ENCODE measurements around the gene RAMACL.

RAMACL gene

DNA sequence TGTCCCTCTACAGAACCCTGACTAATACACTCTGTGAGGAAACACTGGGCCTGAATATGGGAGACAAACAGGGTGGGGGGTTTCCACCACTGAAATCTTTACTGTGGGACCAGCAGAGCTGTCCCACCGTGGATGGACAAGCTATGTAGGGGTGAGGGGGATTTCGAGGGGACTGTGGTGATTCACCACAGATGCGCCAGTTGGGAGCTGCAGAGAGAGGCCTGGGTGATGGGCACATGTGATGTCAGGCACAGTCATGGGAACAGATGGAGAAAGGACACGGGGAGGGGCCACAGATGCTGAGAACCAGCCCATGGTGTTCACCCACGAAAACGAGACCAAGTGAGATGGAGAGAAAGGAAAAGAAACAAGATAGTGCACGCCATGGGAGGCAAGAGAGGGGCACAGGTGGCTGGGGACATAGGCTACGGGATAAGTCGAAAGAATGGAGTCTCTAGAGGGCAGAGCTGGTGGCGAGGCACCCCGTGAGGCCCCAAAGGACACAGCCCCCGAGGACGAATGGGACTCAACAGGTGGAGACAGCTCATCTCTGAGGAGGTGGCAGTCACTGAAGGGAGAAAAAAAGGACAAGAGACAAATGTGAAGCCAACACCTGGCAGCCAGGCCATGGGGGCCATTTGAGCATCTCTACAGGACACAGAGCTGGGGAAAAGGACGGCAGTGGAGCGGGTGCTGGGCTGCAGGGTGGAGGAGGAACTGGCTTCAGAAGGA is 10.5 kb upstream of the RAMACL start:
- no peaks in the 10 kb centered on the region for H3K36me3 ChIP-seq (ENCODE audit: control insufficient read depth, insufficient read depth, low read length)
- no peaks in the 10 kb centered on the region for H3K9me3 ChIP-seq (ENCODE audit: control insufficient read depth, insufficient read depth, low read length)
- no peak overlapping the region for H3K4me3 ChIP-seq (ENCODE audit: low read length)
- no CpG with 5 or more reads among the region's 15 CpGs for WGBS (ENCODE audit: insufficient coverage, insufficient read length)
- H3K27me3 ChIP-seq (ENCODE audit: control insufficient read depth, insufficient read depth, low read length), result no peaks in the 10 kb centered on the region
- H3K27ac ChIP-seq (ENCODE audit: low read length), result no peak overlapping the region
- H3K4me1 ChIP-seq (ENCODE audit: control insufficient read depth, insufficient read depth, low read length), result no peaks in the 10 kb centered on the region; the same call in 1 of the 2 replicates
- no peak for DNase-seq (ENCODE audit: low read depth, low spot score)

DNA sequence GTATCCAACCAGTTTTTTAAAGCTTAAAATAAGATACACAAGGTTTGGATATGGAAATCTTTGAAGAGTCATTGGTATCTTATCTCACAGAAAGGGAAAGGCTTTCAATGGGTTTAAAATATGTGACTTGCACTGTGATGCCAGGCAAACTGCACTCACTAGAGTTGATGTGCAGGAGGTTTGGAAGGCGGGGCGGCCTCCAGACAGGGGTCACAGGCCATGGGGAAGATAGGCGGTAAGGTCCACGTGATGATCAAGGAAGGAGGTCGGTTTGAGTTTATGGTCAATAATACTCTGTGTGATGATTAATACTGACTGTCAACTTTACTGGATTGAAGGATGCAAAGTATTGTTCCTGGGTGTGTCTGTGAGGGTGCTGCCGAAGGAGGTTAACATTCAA is 9.5 kb upstream of the RAMACL start:
- no peaks in the 10 kb centered on the region for H3K27me3 ChIP-seq (ENCODE audit: control insufficient read depth, insufficient read depth, low read length)
- no peak overlapping the region for H3K4me3 ChIP-seq (ENCODE audit: low read length)
- H3K27ac ChIP-seq (ENCODE audit: low read length), result no peak overlapping the region
- no peak for DNase-seq (ENCODE audit: low read depth, low spot score)
- H3K4me1 ChIP-seq (ENCODE audit: control insufficient read depth, insufficient read depth, low read length), result no peaks in the 10 kb centered on the region; the same call in 1 of the 2 replicates
- WGBS (ENCODE audit: insufficient coverage, insufficient read length), result no CpG with 5 or more reads among the region's 6 CpGs
- H3K36me3 ChIP-seq (ENCODE audit: control insufficient read depth, insufficient read depth, low read length), result no peaks in the 10 kb centered on the region
- no peaks in the 10 kb centered on the region for H3K9me3 ChIP-seq (ENCODE audit: control insufficient read depth, insufficient read depth, low read length)

DNA sequence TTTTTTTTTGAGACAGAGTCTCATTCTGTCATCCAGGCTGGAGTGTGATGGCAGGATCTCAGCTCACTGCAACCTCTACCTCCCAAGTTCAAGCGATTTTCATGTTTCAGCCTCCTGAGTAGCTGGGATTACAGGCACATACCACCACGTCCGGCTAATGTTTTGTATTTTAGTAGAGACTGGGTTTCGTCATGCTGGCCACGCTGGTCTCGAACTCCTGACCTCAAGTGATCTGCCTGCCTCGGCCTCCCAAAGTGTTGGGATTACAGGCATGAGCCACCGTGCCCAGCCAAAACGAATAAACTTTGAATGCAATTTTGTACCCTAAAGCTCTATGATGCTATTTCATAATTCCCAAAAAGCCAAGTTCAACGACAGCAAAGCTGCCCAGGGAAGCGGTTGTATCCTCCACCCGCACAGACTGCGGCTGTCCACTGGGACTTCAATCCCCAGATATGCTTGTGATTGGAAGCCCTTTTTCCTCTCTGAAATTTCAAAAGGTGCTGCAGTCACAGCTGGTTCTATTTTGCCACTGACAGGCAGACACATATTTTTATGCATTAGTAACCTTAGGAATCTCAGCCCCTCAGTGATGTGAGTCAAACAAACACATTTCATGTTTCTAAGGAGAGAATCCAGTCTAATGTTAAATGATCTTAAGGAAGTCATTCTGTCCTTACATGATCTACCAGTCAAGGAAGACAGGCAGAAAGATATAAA is 8.7 kb upstream of the RAMACL start:
- DNase-seq (ENCODE audit: low read depth, low spot score), result no peak
- Histone ChIP-seq H3K27me3 (ENCODE audit: control insufficient read depth, insufficient read depth, low read length) (no peaks in the 10 kb centered on the region), H3K27ac (ENCODE audit: low read length) (no peak overlapping the region), H3K36me3 (ENCODE audit: control insufficient read depth, insufficient read depth, low read length) (no peaks in the 10 kb centered on the region), H3K4me3 (ENCODE audit: low read length) (no peak overlapping the region), H3K4me1 (ENCODE audit: control insufficient read depth, insufficient read depth, low read length) (no peaks in the 10 kb centered on the region; the same call in 1 of the 2 replicates), H3K9me3 (ENCODE audit: control insufficient read depth, insufficient read depth, low read length) (no peaks in the 10 kb centered on the region)
- WGBS (ENCODE audit: insufficient coverage, insufficient read length), result no CpG with 5 or more reads among the region's 13 CpGs

DNA sequence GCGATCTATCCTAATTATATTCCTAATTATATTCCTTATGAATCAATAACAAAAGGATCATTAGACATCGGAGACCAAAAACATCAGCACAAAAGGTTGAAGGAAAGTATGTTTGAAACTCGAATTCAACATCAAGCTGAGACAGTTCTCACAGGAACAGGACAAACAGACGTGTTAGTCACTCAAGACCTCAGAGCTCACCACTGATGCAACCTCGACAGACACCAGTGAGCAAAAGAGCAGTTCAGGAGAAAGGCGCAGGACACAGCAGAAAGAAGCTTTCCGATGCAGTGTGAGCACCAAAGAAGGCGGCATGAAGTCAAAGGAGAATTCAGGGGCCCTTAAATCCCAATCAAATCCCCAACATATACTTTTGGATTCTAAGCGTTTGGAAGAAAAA is 6.3 kb upstream of the RAMACL start:
- H3K9me3 ChIP-seq (ENCODE audit: control insufficient read depth, insufficient read depth, low read length), result no peaks in the 10 kb centered on the region
- no CpG with 5 or more reads among the region's 9 CpGs for WGBS (ENCODE audit: insufficient coverage, insufficient read length)
- H3K4me1 ChIP-seq (ENCODE audit: control insufficient read depth, insufficient read depth, low read length), result no peaks in the 10 kb centered on the region
- no peak overlapping the region for H3K4me3 ChIP-seq (ENCODE audit: low read length)
- H3K27me3 ChIP-seq (ENCODE audit: control insufficient read depth, insufficient read depth, low read length), result no peaks in the 10 kb centered on the region
- H3K27ac ChIP-seq (ENCODE audit: low read length), result no peak overlapping the region
- DNase-seq (ENCODE audit: low read depth, low spot score), result no peak
- no peaks in the 10 kb centered on the region for H3K36me3 ChIP-seq (ENCODE audit: control insufficient read depth, insufficient read depth, low read length)

DNA sequence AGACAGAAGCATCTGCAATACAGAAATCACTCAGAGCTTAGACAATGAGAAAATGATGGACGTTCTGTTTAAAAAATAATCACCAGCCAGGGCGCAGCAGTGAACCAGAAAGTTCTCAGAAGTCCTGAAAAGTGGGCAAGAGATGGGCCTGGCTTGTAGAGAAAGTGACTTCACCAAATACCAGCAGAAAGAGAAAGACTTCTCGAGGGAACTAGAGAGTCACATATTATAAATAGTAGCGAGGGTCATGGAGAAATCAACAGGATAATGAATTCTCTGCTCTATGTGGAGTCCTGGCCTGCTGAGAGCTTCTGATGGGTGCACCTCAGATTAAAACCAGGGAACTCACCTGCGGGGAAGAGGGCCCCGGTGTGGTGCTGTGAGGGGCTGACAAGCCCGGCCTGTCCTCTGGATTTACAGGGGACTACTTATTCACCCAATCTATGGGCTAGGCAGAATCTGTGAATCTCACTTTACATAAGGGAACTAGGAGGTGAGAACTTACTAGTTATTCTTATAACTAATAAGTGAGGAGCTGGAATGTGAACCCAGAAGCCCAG is 5.6 kb upstream of the RAMACL start:
- DNase-seq (ENCODE audit: low read depth, low spot score), result no peak
- Histone ChIP-seq H3K27ac (ENCODE audit: low read length) (no peak overlapping the region), H3K9me3 (ENCODE audit: control insufficient read depth, insufficient read depth, low read length) (no peaks in the 10 kb centered on the region), H3K4me3 (ENCODE audit: low read length) (no peak overlapping the region), H3K4me1 (ENCODE audit: control insufficient read depth, insufficient read depth, low read length) (no peaks in the 10 kb centered on the region), H3K36me3 (ENCODE audit: control insufficient read depth, insufficient read depth, low read length) (no peaks in the 10 kb centered on the region), H3K27me3 (ENCODE audit: control insufficient read depth, insufficient read depth, low read length) (no peaks in the 10 kb centered on the region)
- no CpG with 5 or more reads among the region's 7 CpGs for WGBS (ENCODE audit: insufficient coverage, insufficient read length)

DNA sequence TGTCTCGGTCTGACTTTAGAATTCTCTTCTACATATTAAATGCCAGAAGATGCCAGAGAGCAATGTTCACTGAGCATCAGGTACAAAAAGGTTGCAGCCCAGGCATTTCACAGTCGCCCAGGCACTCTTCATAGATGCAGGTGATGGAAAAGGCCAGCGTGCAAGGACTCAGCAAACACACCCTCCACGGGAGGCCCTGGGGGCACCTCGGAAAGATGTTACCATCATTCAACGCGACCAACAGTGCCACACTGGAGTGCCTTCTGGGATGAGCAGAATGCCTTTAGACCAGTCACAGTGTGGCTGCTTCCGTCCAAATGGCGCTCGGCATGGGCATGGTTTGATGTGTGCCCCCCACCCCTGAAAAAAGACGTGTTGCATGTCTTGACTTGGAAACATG is 4.5 kb upstream of the RAMACL start:
- Histone ChIP-seq H3K4me1 (ENCODE audit: control insufficient read depth, insufficient read depth, low read length) (no peaks in the 10 kb centered on the region), H3K27me3 (ENCODE audit: control insufficient read depth, insufficient read depth, low read length) (no peaks in the 10 kb centered on the region), H3K36me3 (ENCODE audit: control insufficient read depth, insufficient read depth, low read length) (no peaks in the 10 kb centered on the region), H3K4me3 (ENCODE audit: low read length) (no peak overlapping the region), H3K9me3 (ENCODE audit: control insufficient read depth, insufficient read depth, low read length) (no peaks in the 10 kb centered on the region), H3K27ac (ENCODE audit: low read length) (no peak overlapping the region)
- no CpG with 5 or more reads among the region's 11 CpGs for WGBS (ENCODE audit: insufficient coverage, insufficient read length)
- DNase-seq (ENCODE audit: low read depth, low spot score), result no peak

DNA sequence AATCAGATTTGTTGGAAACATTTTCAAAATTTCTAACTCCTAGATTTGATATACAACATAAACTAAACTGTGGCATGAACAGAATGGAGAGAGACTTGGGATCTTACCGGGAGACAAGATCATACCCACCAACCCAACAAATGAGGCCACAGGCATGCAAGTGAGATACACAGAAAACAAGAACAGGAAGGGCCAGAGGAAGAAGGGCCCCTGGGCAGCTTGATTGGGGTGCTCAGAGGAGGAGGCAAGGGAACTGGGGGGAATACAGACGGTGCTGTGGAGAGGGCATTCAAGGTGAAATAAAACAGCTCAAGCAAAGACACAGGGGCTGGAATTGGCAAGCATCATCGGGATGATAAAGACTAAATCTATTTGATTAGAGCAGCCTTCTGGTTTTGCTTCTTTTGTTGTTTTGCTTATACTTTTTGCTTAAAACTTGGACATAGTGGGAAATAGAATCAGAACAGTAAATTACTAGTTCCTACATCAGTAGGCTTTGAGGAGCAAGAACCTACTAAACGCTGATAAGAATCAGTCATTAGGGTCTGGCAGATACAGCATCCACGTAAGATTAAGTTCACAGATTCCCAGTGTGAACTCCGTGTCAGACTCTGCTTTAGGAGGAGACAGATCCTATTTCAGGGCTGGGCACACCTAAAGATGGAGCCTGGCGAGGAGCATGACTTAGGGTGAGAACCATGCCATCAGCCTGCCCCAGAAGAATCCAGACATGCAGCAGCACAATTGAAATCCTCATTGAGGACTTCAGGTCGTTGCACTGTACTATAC is 3.5 kb upstream of the RAMACL start:
- Histone ChIP-seq H3K27me3 (ENCODE audit: control insufficient read depth, insufficient read depth, low read length) (no peaks in the 10 kb centered on the region), H3K4me3 (ENCODE audit: low read length) (no peak overlapping the region), H3K9me3 (ENCODE audit: control insufficient read depth, insufficient read depth, low read length) (no peaks in the 10 kb centered on the region), H3K36me3 (ENCODE audit: control insufficient read depth, insufficient read depth, low read length) (no peaks in the 10 kb centered on the region), H3K4me1 (ENCODE audit: control insufficient read depth, insufficient read depth, low read length) (no peaks in the 10 kb centered on the region), H3K27ac (ENCODE audit: low read length) (no peak overlapping the region)
- WGBS (ENCODE audit: insufficient coverage, insufficient read length), result no CpG with 5 or more reads among the region's 8 CpGs
- DNase-seq (ENCODE audit: low read depth, low spot score), result no peak

DNA sequence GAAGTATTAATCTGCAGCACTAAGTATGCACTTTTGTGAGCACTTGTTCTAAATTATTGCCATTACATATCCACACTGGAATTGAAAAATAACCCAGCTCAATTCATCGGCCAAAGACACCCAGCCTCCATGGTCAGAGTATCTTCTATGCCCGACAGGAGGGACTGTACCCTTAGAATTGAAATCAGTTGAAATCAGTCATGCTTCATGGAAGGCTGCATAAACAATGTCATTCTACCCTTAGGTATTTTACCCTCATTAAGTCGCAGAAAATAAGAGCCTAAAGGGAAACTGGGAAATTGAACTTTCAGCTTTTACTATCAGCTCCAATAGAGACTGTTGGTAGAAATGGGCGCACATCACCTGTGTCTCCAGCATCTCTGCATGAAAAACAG is 2.9 kb upstream of the RAMACL start:
- WGBS (ENCODE audit: insufficient coverage, insufficient read length), result no CpG with 5 or more reads among the region's 4 CpGs
- no peak overlapping the region for H3K27ac ChIP-seq (ENCODE audit: low read length)
- no peak overlapping the region for H3K4me3 ChIP-seq (ENCODE audit: low read length)
- no peaks in the 10 kb centered on the region for H3K9me3 ChIP-seq (ENCODE audit: control insufficient read depth, insufficient read depth, low read length)
- H3K36me3 ChIP-seq (ENCODE audit: control insufficient read depth, insufficient read depth, low read length), result no peaks in the 10 kb centered on the region
- no peaks in the 10 kb centered on the region for H3K4me1 ChIP-seq (ENCODE audit: control insufficient read depth, insufficient read depth, low read length)
- no peak for DNase-seq (ENCODE audit: low read depth, low spot score)
- H3K27me3 ChIP-seq (ENCODE audit: control insufficient read depth, insufficient read depth, low read length), result no peaks in the 10 kb centered on the region

DNA sequence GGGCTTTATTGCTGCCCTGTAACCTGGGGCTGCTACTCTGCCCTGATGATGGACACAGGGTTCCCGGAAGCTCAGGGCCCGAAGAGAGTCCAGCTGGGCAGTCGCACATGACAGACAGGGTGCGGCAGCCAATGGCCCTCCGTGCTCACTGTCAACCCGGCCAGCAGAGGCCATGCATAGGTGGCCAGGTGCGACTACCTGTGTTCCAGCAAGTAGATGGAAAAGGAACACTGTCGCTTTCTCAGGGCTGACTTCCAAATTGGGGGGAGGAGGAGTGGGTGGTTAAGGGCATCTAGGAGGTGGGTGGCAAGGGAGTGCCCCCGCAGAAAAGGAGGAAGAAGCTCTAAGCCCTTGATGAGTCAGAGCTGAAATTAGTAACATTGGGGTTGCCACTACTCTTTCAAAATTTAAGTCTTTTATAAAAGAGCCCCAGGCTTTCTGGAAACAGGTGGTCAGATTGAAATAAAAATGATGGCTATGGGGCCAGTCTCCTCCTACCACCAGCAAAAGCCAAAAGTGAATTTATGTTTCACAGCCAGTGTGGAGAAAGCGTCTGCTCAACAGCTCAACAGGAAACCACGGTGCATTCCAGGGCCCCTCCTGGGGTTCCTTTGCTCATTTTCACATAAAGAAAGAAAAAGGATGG is 2.3 kb upstream of the RAMACL start:
- WGBS (ENCODE audit: insufficient coverage, insufficient read length), result no CpG with 5 or more reads among the region's 11 CpGs
- Histone ChIP-seq H3K9me3 (ENCODE audit: control insufficient read depth, insufficient read depth, low read length) (no peaks in the 10 kb centered on the region), H3K27me3 (ENCODE audit: control insufficient read depth, insufficient read depth, low read length) (no peaks in the 10 kb centered on the region), H3K4me1 (ENCODE audit: control insufficient read depth, insufficient read depth, low read length) (no peaks in the 10 kb centered on the region), H3K36me3 (ENCODE audit: control insufficient read depth, insufficient read depth, low read length) (no peaks in the 10 kb centered on the region), H3K27ac (ENCODE audit: low read length) (no peak overlapping the region), H3K4me3 (ENCODE audit: low read length) (no peak overlapping the region)
- DNase-seq (ENCODE audit: low read depth, low spot score), result no peak

All from iPS DF 6.9 (cell line).